Stimulated activated CD4-positive, alpha-beta T cell treated with anti-CD3 and anti-CD28 coated beads, Interleukin-12 subunit alpha, Interleukin-12 subunit beta, amount 100 ng/mL, for 48 hours (primary cell): Measurements from ENCODE around the gene PRKCH.

Experiments used
- DNase-seq, 3 donors: peaks; one replicate each; pipeline ENCODE4 v3.0.0-alpha.2; 2020; ENCODE audit warnings: low read depth in 2 of 3, low spot score in 1 of 3

The PRKCH gene

GRCh38 chr14:61577506-61577931 is 256.1 kb downstream of the PRKCH start:
- DNase-seq = no peak

- no peak for DNase-seq
These were observed 257.4 kb downstream of the PRKCH start for GRCh38 chr14:61578745-61579144.

- DNase-seq = no peak
These were observed 260.0 kb downstream of the PRKCH start for GRCh38 chr14:61581340-61581739.

GRCh38 chr14:61581955-61582615 is 260.7 kb downstream of the PRKCH start:
- DNase-seq = no peak

- no peak for DNase-seq
These were observed 261.4 kb downstream of the PRKCH start for GRCh38 chr14:61582815-61583214.

- no peak for DNase-seq
These were observed 263.0 kb downstream of the PRKCH start for GRCh38 chr14:61584331-61584741.

- DNase-seq = no peak
These were observed 264.5 kb downstream of the PRKCH start for GRCh38 chr14:61585598-61586543.

- DNase-seq = no peak
These were observed 265.2 kb downstream of the PRKCH start for GRCh38 chr14:61586544-61587055.

- no peak for DNase-seq
These were observed 265.8 kb downstream of the PRKCH start for GRCh38 chr14:61587081-61587713.

GRCh38 chr14:61588419-61588901 is 267.1 kb downstream of the PRKCH start:
- no peak for DNase-seq

- no peak for DNase-seq
These were observed 268.6 kb downstream of the PRKCH start for GRCh38 chr14:61589691-61590581.

- no peak for DNase-seq
These were observed 270.5 kb downstream of the PRKCH start for GRCh38 chr14:61591862-61592261.

GRCh38 chr14:61593330-61593729 is 272.0 kb downstream of the PRKCH start:
- no peak for DNase-seq

- DNase-seq = no peak
These were observed 275.6 kb downstream of the PRKCH start for GRCh38 chr14:61596990-61597389.

GRCh38 chr14:61598980-61599379 is 277.6 kb downstream of the PRKCH start:
- DNase-seq = no peak

GRCh38 chr14:61599942-61600341 is 278.6 kb downstream of the PRKCH start:
- DNase-seq = no peak
